Stomach (tissue), 4 donors: Measurements from ENCODE around the gene CD200R1L.

Experiments used
- POLR2A ChIP-seq, 4 donors: fragments of 450-650 bp; IDR thresholded peaks; one replicate each; pipeline ENCODE4 v1.6.1; 2016; ENCODE audit warnings: antibody characterized with exemption in 4 of 4, control low read depth in 2 of 4, mild to moderate bottlenecking in 1 of 4, moderate library complexity in 1 of 4
- TF ChIP-seq, protein P1 (sequence below), 7 experiments: fragments of 450-650 bp in 4 of 7; fragments of 200-600 bp in 3 of 7; sonication (generic) in 3 of 7; IDR thresholded peaks; one replicate each; pipeline ENCODE4 v1.5.1; 2016 to 2019; ENCODE audit warnings: antibody characterized with exemption in 7 of 7, control low read depth in 2 of 7, mild to moderate bottlenecking in 1 of 7

DNA sequence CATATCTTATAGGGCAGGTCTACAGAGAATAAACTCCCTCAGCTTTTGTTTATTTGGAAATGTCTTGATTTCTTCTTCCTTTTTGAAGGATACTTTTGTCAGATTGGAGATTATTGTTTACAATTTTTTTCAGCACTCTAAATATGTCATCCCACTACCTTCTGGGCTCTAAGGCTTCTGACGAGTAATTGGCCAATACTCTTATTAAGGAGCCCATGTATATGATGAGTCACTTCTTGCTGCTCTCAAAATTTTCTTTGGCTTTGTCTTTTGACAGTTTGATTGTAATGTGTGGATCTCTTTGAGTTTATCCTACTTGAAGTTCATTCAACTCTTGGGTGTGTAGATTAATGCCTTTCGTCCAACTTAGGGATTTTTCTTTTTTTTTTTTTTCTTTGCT is 28.9 kb upstream of the CD200R1L start:
- TF ChIP-seq POLR2A (IDR thresholded peaks at IDR 0.05) = no peak
- TF ChIP-seq, protein P1, sequence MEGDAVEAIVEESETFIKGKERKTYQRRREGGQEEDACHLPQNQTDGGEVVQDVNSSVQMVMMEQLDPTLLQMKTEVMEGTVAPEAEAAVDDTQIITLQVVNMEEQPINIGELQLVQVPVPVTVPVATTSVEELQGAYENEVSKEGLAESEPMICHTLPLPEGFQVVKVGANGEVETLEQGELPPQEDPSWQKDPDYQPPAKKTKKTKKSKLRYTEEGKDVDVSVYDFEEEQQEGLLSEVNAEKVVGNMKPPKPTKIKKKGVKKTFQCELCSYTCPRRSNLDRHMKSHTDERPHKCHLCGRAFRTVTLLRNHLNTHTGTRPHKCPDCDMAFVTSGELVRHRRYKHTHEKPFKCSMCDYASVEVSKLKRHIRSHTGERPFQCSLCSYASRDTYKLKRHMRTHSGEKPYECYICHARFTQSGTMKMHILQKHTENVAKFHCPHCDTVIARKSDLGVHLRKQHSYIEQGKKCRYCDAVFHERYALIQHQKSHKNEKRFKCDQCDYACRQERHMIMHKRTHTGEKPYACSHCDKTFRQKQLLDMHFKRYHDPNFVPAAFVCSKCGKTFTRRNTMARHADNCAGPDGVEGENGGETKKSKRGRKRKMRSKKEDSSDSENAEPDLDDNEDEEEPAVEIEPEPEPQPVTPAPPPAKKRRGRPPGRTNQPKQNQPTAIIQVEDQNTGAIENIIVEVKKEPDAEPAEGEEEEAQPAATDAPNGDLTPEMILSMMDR (IDR thresholded peaks at IDR 0.05) = no peak
